Adrenal gland (tissue), 12 donors: ENCODE results near the gene MADCAM1. TPM values are rescaled to one million over a fixed set of nuclear protein-coding genes. Genes with fewer than 3 reads are reported as not detected.

Experiments used
- DNase-seq, 7 donors: peaks; one replicate each; pipeline ENCODE4 v3.0.0-alpha.2; 2019 to 2020
- H3K27ac ChIP-seq, 5 donors: fragments of 200-600 bp; sonication (generic) in 4 of 5; 1 replicate in 3 of 5; 2 replicates in 2 of 5; pipeline versions ENCODE4 v1.5.1 to v1.8.0; 2016 to 2020; ENCODE audit warnings: mild to moderate bottlenecking in 1 of 5
- H3K27me3 ChIP-seq: fragments of 200-600 bp; 2 replicates; pipeline ENCODE4 v1.8.0; 2021
- H3K36me3 ChIP-seq, 2 donors: fragments of 200-600 bp; replicated peaks in 1 of 2; 1 replicate in 1 of 2; 2 replicates in 1 of 2; pipeline versions ENCODE4 v1.5.1 to v1.8.0; 2018 to 2022
- H3K4me1 ChIP-seq, 2 donors: fragments of 200-600 bp; replicated peaks in 1 of 2; 1 replicate in 1 of 2; 2 replicates in 1 of 2; pipeline versions ENCODE4 v1.5.1 to v1.8.0; 2018 to 2021
- H3K4me3 ChIP-seq, 4 donors: fragments of 200-600 bp; sonication (generic) in 3 of 4; one replicate each; pipeline ENCODE4 v1.5.1; 2016 to 2018
- H3K9me3 ChIP-seq, 3 donors: fragments of 200-600 bp; sonication (generic) in 1 of 3; replicated peaks in 1 of 3; 1 replicate in 2 of 3; 2 replicates in 1 of 3; pipeline versions ENCODE4 v1.5.1 to v1.8.0; 2016 to 2021
- CTCF ChIP-seq, 6 experiments: fragments of 450-650 bp in 4 of 6; fragments of 200-600 bp in 2 of 6; sonication (generic) in 1 of 6; IDR thresholded peaks; 1 replicate in 5 of 6; 2 replicates in 1 of 6; pipeline versions ENCODE4 v1.5.1 to v1.8.0; 2016 to 2021; ENCODE audit warnings: antibody characterized with exemption in 6 of 6, mild to moderate bottlenecking in 2 of 6, moderate library complexity in 1 of 6
- POLR2A ChIP-seq, 2 donors: fragments of 450-650 bp; IDR thresholded peaks; one replicate each; pipeline ENCODE4 v1.6.1; 2017; ENCODE audit warnings: antibody characterized with exemption in 2 of 2, mild to moderate bottlenecking in 2 of 2, moderate library complexity in 1 of 2
- WGBS, 4 donors: extraction: QIAGEN DNeasy Blood & Tissue Kit in 2 of 4; methylation state at CpG; one replicate each; pipeline versions ENCODE4 v1.1.5 to v1.1.7; 2013 to 2017; 5-methylcytosine and 5-hydroxymethylcytosine counted together
- intact Hi-C, 2 donors: fragments of 100-400 bp; cut with DNase I; formaldehyde crosslinking; loops; one replicate each; pipeline versions ENCODE4 v1.14.1 to v1.15.0; 2022 to 2023
- polyA plus RNA-seq, 3 donors: library from polyadenylated mRNA; stranded (reverse); fragments of 200-250 nt in 2 of 3; fragments of 350-450 nt in 1 of 3; fragmentation: Illumina TruSeq in 1 of 3; extraction: RNeasy Lipid Tissue Mini Kit (QIAGEN cat#74804) in 1 of 3; gene quantifications; one replicate each; pipeline ENCODE4 v1.2.3, GENCODE V29; 2013 to 2014
- total RNA-seq, 9 donors: library from RNA; depleted of rRNA in 4 of 9; stranded (reverse); fragments of >200 nt in 4 of 9; fragments of 120-200 nt in 1 of 9; fragmentation: NEBNext Ultra II Directional in 1 of 9; extraction: Animal tissue kit (Norgen Biotek cat#: 25700) in 1 of 9; gene quantifications; one replicate each; pipeline versions ENCODE4 v1.1.0 to v1.2.4, GENCODE V29; 2013 to 2023
- donor health status: healthy with polysubstance abuse.
- donor health status: Bipolar disorder and iron deficiency.
- donor health status: DM: yes; HTN: yes; CAD: no.
- donor health status: DM: no; HTN: no; CAD: no.
- donor health status: DM: no; HTN: no; CAD: no.
- donor health status: DM: yes; HTN: yes; CAD: no.

The MADCAM1 gene
- total and polyA plus RNA-seq, 12 donors = 0.14 to 4.8 (median 0.92) TPM; not detected in 2

- Histone ChIP-seq H3K36me3 (no peaks in the 10 kb centered on the region), H3K4me3 (no peak overlapping the region), H3K27me3 (no peaks in the 10 kb centered on the region), H3K4me1 (peaks cover 0 to 11% of the 10 kb centered on the region in 2 donors), H3K9me3 (no peaks in the 10 kb centered on the region), H3K27ac (no peak overlapping the region)
- intact Hi-C loops = no loop called here
- TF ChIP-seq POLR2A (IDR thresholded peaks at IDR 0.05) = no peak
- TF ChIP-seq CTCF (IDR thresholded peaks at IDR 0.05) = no peak
- no peak for DNase-seq
- 88 to 93% (median 92%) methylated on average over 6 to 9 of the region's 9 CpGs for WGBS, 4 donors
Measured at GRCh38 chr19:514166-514663, 17.9 kb downstream of the MADCAM1 start.

- H3K36me3 ChIP-seq = no peaks in the 10 kb centered on the region
- H3K27me3 ChIP-seq = no peaks in the 10 kb centered on the region
- H3K9me3 ChIP-seq = no peaks in the 10 kb centered on the region
- no peak for TF ChIP-seq POLR2A (IDR thresholded peaks at IDR 0.05)
- TF ChIP-seq CTCF (IDR thresholded peaks at IDR 0.05) = no peak
- 47 to 60% (median 54%) methylated on average over 1 to 10 of the region's 10 CpGs for WGBS, 4 donors
- no peak overlapping the region for H3K27ac ChIP-seq
- no peak overlapping the region for H3K4me3 ChIP-seq
- H3K4me1 ChIP-seq = no peaks in the 10 kb centered on the region
- no peak for DNase-seq
- intact Hi-C loops = no loop called here
Measured at GRCh38 chr19:517721-518597, 21.7 kb downstream of the MADCAM1 start.

GRCh38 chr19:518598-519231 lies 22.4 kb downstream of the MADCAM1 start:
- no peaks in the 10 kb centered on the region for H3K36me3 ChIP-seq
- WGBS, 4 donors = 15 to 37% (median 28%) methylated on average over 13 to 58 of the region's 58 CpGs
- no peak for TF ChIP-seq POLR2A (IDR thresholded peaks at IDR 0.05)
- TF ChIP-seq CTCF (IDR thresholded peaks at IDR 0.05) = no peak
- H3K27me3 ChIP-seq = no peaks in the 10 kb centered on the region
- no peak overlapping the region for H3K4me3 ChIP-seq
- H3K9me3 ChIP-seq = no peaks in the 10 kb centered on the region
- H3K4me1 ChIP-seq = no peaks in the 10 kb centered on the region
- H3K27ac ChIP-seq = no peak overlapping the region
- intact Hi-C loops = no loop called here
- DNase-seq = no peak

- H3K9me3 ChIP-seq = no peaks in the 10 kb centered on the region
- WGBS, 4 donors = 78 to 91% (median 82%) methylated on average over 11 to 45 of the region's 45 CpGs
- TF ChIP-seq POLR2A (IDR thresholded peaks at IDR 0.05) (no peak), CTCF (IDR thresholded peaks at IDR 0.05) (no peak)
- no peaks in the 10 kb centered on the region for H3K4me1 ChIP-seq
- DNase-seq = no peak
- H3K4me3 ChIP-seq = no peak overlapping the region
- no peaks in the 10 kb centered on the region for H3K36me3 ChIP-seq
- no peak overlapping the region for H3K27ac ChIP-seq
- no peaks in the 10 kb centered on the region for H3K27me3 ChIP-seq
- intact Hi-C loops = no loop called here
Measured at GRCh38 chr19:519449-519865, 23.2 kb downstream of the MADCAM1 start.
